ENCODE measurements around the gene ACSL6. TPM values are rescaled to one million over a fixed set of nuclear protein-coding genes. Genes with fewer than 3 reads are reported as not detected.

Gene ACSL6
- total RNA-seq, 1 donor from 2014 or later = 32.9 TPM

- DNase-seq = no peak
Observed at GRCh38 chr5:131999441-132000240, 11.8 kb downstream of the ACSL6 start.

- no peak for DNase-seq
Observed at GRCh38 chr5:131999041-131999440, 12.4 kb downstream of the ACSL6 start.

GRCh38 chr5:131998431-131999040 lies 12.9 kb downstream of the ACSL6 start:
- DNase-seq = no peak

- DNase-seq = no peak
Observed at GRCh38 chr5:131997727-131998117, 13.7 kb downstream of the ACSL6 start.

- DNase-seq = no peak
Observed at GRCh38 chr5:131997026-131997726, 14.3 kb downstream of the ACSL6 start.

DNA sequence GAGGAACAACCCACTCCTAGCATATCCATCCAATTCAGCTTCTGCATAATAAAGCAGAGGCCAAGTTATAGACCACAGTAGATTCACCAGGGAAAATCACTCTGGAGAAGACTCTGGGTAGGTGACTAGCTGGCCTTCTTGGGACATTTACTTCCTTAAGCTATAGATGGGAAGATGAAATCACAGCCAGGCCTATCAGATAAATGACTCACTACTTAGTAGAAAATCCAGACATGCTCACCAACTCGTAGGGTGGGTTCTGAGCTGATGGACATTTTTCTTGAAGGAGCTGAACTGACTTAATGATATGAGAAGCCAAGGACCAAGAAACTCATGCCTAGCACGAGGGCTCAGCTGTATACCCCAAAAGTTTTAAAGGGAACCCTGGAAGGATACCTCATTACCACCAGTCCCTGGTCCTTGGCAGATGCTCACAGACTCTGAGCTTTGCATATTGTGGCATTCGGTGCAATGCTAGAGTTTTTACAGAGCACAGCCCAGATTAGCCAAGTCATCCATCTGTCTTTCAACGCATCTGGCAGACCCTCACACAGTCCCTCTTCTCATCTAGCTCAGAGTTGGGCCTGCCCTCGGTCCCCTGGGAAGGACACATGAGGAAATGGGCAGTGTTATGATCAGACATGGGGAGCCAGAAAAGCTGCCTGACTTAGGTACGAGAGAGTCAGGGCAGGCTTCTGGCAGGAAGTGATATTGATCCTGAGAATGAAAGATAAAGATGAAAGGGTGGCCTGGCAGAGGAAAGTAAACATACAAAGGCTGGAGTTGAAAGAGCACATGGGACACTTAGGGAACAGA lies 15.0 kb downstream of the ACSL6 start:
- no peak for DNase-seq

GRCh38 chr5:131994533-131995226 lies 16.8 kb downstream of the ACSL6 start:
- DNase-seq = no peak

GRCh38 chr5:131994090-131994489 lies 17.4 kb downstream of the ACSL6 start:
- DNase-seq = no peak

DNA sequence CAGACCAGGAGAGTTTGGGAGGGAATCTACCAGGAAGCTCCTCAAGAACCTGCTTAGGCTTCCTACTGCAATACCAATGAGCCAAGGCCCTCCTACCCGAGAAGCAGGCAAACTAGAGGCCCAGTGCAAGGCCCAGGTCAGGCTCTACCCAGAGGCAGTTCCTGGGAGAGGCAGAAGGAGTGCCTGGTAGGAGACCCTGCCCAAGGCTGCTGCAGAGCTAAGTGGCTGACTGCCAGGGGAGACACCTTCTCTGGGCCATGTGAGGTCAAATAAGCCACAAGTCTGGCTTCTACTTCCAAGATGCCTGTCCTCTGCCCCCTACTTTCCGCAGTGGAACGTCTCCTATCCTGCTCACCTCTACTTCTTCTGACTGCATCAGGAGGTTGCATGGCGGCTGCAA lies 17.8 kb downstream of the ACSL6 start:
- no peak for DNase-seq

GRCh38 chr5:131992370-131992769 lies 19.1 kb downstream of the ACSL6 start:
- no peak for DNase-seq

- DNase-seq = no peak
Observed at GRCh38 chr5:131991593-131992324, 19.7 kb downstream of the ACSL6 start.

DNA sequence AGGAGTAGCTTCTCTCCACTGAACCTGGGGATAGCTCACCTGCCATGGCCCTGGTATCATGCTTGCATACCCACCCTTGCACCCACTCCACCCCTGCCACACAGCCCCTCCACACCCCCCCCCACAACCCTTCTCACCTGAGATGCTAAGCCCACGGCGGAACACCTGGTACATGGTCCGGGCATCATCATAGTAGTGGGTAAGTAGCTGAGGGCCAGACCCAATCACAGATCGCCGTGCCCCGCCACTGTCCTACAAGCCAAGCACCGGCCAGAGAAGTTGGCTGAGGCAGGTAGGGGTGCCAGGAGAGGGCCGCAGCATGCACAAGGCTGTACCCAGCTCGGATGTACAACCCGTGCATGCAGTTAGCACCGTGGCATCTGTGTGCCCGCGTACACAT lies 20.7 kb downstream of the ACSL6 start:
- DNase-seq = no peak

GRCh38 chr5:131988601-131989000 lies 22.9 kb downstream of the ACSL6 start:
- DNase-seq = no peak

DNA sequence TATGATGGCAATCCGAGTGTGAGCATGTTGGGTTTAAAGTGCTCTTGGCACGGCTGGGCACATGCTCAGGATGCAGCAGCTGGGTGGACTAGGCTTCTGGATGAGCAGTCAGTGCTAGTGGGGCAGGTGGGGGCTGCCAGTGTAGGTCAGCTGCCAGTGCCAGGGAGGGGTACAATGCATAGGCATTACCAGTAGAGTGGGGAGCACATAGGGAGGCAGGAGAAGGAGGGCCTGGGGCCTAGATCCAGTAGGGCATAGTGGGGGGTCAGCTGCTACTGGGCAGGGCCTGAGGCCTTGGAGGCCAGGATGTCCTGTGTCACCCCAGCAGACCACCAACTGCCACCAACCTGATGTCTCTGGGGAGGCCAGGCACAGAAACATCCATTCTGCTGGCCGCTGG lies 24.2 kb downstream of the ACSL6 start:
- no peak for DNase-seq

- DNase-seq = no peak
Observed at GRCh38 chr5:131986161-131986912, 25.1 kb downstream of the ACSL6 start.

GRCh38 chr5:131984956-131985665 lies 26.3 kb downstream of the ACSL6 start:
- peak; percentile 18 for DNase-seq

GRCh38 chr5:131983244-131983771 lies 28.1 kb downstream of the ACSL6 start:
- DNase-seq = no peak

DNA sequence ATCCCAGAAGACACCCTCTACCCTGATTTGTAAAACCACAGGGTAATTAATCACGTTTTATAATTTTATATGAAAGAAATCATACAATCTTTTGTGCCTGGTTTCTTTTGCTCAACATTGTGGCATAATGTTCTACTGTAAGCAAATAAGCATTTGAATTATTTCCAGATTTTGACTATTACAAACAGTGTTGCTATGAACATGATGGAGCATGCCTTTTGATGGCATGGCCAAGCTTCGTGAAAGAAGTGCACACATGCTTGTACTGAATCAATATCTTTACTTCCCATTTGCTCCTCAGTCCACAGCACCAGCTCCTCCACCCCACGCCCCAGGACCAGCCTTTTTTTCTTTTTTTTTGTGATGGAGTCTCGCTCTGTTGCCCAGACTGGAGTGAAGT lies 29.9 kb downstream of the ACSL6 start:
- no peak for DNase-seq

DNA sequence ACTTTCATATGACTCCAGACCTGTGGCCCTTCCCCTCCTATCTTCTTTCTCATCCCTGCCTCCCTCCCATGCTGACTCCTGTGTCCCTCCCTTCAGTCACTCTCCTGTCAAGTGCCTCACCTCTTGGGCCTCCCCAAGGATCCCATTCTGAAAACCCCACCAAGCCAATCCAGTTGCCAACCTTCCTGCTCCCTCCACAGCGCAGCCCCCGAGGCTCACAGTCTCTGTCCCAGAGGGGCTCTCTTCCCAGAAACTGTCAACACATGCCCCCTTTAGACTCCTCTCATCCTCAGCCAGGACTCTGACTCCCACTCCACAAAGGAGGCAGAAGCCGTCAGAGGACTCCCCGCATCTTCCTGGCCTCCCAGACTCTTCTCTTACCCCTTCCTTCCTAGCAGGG lies 30.8 kb downstream of the ACSL6 start:
- DNase-seq = no peak

- no peak for DNase-seq
Observed at GRCh38 chr5:131979816-131980215, 31.6 kb downstream of the ACSL6 start.

Measured in occipital lobe (tissue), 2 donors.